Smooth muscle cell (in vitro differentiated cells): ENCODE data around the gene MIEF1. TPM values are rescaled to one million over a fixed set of nuclear protein-coding genes. Genes with fewer than 3 reads are reported as not detected.

ENCODE experiments used
- DNase-seq: peaks from one replicate; lab custom pipeline; 2025; ENCODE audit not compliant: unreplicated experiment; lab: John Stamatoyannopoulos, UW
- H2AFZ ChIP-seq: fragments of 200-600 bp; sonication (generic); 2 replicates; pipeline ENCODE4 v1.6.0; 2016; ENCODE audit warnings: antibody characterized with exemption, low read depth, mild to moderate bottlenecking
- H3F3A ChIP-seq: fragments of 200-600 bp; sonication (generic); 2 replicates; pipeline ENCODE4 v1.6.0; 2017; ENCODE audit warnings: antibody characterized with exemption, low read depth
- H3K27ac ChIP-seq: fragments of 200-600 bp; sonication (generic); 2 replicates; pipeline ENCODE4 v1.5.1; 2016; ENCODE audit warnings: low read depth, mild to moderate bottlenecking
- H3K27me3 ChIP-seq: fragments of 200-600 bp; sonication (generic); 2 replicates; pipeline ENCODE4 v1.6.1; 2016; ENCODE audit warnings: low read depth, mild to moderate bottlenecking
- H3K36me3 ChIP-seq: fragments of 200-600 bp; sonication (generic); 2 replicates; pipeline ENCODE4 v1.5.1; 2016; ENCODE audit warnings: low read depth
- H3K4me1 ChIP-seq: fragments of 200-600 bp; sonication (generic); 2 replicates; pipeline ENCODE4 v1.5.1; 2016; ENCODE audit warnings: low read depth
- H3K4me2 ChIP-seq: fragments of 200-600 bp; sonication (generic); 2 replicates; pipeline ENCODE4 v1.6.0; 2016; ENCODE audit warnings: mild to moderate bottlenecking
- H3K4me3 ChIP-seq: fragments of 200-600 bp; sonication (generic); 2 replicates; pipeline ENCODE4 v1.5.1; 2016; ENCODE audit warnings: mild to moderate bottlenecking
- H3K79me2 ChIP-seq: fragments of 200-600 bp; sonication (generic); 2 replicates; pipeline ENCODE4 v1.6.0; 2016; ENCODE audit warnings: low read depth, mild to moderate bottlenecking
- H3K9ac ChIP-seq: fragments of 200-600 bp; sonication (generic); 2 replicates; pipeline ENCODE4 v1.6.0; 2016; ENCODE audit warnings: low read depth
- H3K9me3 ChIP-seq: fragments of 200-600 bp; sonication (generic); replicated peaks from 2 replicates; pipeline ENCODE4 v1.5.1; 2016; ENCODE audit warnings: low read depth
- H4K20me1 ChIP-seq: fragments of 200-600 bp; sonication (generic); 2 replicates; pipeline ENCODE4 v1.6.0; 2016; ENCODE audit warnings: low read depth
- CTCF ChIP-seq: fragments of 200-600 bp; sonication (generic); IDR thresholded peaks from 2 replicates; pipeline ENCODE4 v1.5.1; 2017; ENCODE audit warnings: borderline replicate concordance, mild to moderate bottlenecking, antibody characterized with exemption; ENCODE audit not compliant: insufficient read depth, poor library complexity, severe bottlenecking
- WGBS: methylation state at CpG from one replicate; pipeline ENCODE4 v1.1.7; 2016; ENCODE audit warnings: low lambda C conversion rate; 5-methylcytosine and 5-hydroxymethylcytosine counted together
- polyA plus RNA-seq: library from polyadenylated mRNA; unstranded; fragments of >200 nt; fragmentation: Nextera tagmentation; extraction: Ambion mirVana; gene quantifications from 2 replicates; pipeline ENCODE4 v1.2.1, GENCODE V29; 2016
- total RNA-seq: library from RNA; depleted of rRNA; stranded (reverse); fragments of >200 nt; gene quantifications from 2 replicates; pipeline ENCODE4 v1.2.3, GENCODE V29; 2014

Gene MIEF1
- total and polyA plus RNA-seq, 2 experiments from 2014 or later: 11.1 to 14.5 TPM

GRCh38 chr22:39553429-39553828 is 51.3 kb downstream of the MIEF1 start:
- Histone ChIP-seq H3K9ac (no peak overlapping the region), H3K4me2 (no peak overlapping the region), H3K9me3 (no peaks in the 10 kb centered on the region), H4K20me1 (no peaks in the 10 kb centered on the region), H2AFZ (no peak overlapping the region), H3F3A (no peaks in the 10 kb centered on the region), H3K27ac (no peak overlapping the region), H3K4me1 (no peaks in the 10 kb centered on the region), H3K4me3 (no peak overlapping the region), H3K36me3 (no peaks in the 10 kb centered on the region), H3K27me3 (peaks cover 70% of the 10 kb centered on the region), H3K79me2 (no peaks in the 10 kb centered on the region)
- DNase-seq: no peak
- no peak for TF ChIP-seq CTCF
- WGBS: 74% methylated on average over 3 of the region's 3 CpGs

- Histone ChIP-seq H3K4me1 (no peaks in the 10 kb centered on the region), H3K27me3 (peaks cover 70% of the 10 kb centered on the region), H3K9me3 (no peaks in the 10 kb centered on the region), H3K4me3 (no peak overlapping the region), H3F3A (no peaks in the 10 kb centered on the region), H4K20me1 (no peaks in the 10 kb centered on the region), H3K4me2 (no peak overlapping the region), H3K9ac (no peak overlapping the region), H3K36me3 (no peaks in the 10 kb centered on the region), H2AFZ (no peak overlapping the region), H3K27ac (no peak overlapping the region), H3K79me2 (no peaks in the 10 kb centered on the region)
- 80% methylated on average over 3 of the region's 3 CpGs for WGBS
- TF ChIP-seq CTCF: no peak
- DNase-seq: no peak
Measured at GRCh38 chr22:39554151-39554550, 52.1 kb downstream of the MIEF1 start.

GRCh38 chr22:39556970-39557841 is 55.1 kb downstream of the MIEF1 start:
- no peak for DNase-seq
- peaks cover 74% of the 10 kb centered on the region for H3K27me3 ChIP-seq

More at GRCh38 chr22:39556970-39557841, 55.1 kb downstream of the MIEF1 start:
- WGBS: 11% methylated on average over 49 of the region's 72 CpGs
- Histone ChIP-seq H3K4me3 (peak overlapping the region; percentile 40), H4K20me1 (no peaks in the 10 kb centered on the region), H3K9ac (no peak overlapping the region), H3F3A (no peaks in the 10 kb centered on the region), H2AFZ (no peak overlapping the region), H3K27ac (no peak overlapping the region), H3K36me3 (no peaks in the 10 kb centered on the region), H3K4me1 (no peaks in the 10 kb centered on the region), H3K9me3 (no peaks in the 10 kb centered on the region), H3K4me2 (peak overlapping the region; percentile 83), H3K79me2 (no peaks in the 10 kb centered on the region)
- no peak for TF ChIP-seq CTCF
